Muscle of back (tissue), 11 donors: Measurements from ENCODE around the gene NDUFS7. TPM values are rescaled to one million over a fixed set of nuclear protein-coding genes. Genes with fewer than 3 reads are reported as not detected.

Source experiments
- DNase-seq, 3 donors: peaks; one replicate each; pipeline versions ENCODE4 v3.0.0 to v3.0.0-alpha.2; 2013
- polyA plus RNA-seq, 10 donors: library from polyadenylated mRNA; unstranded; fragments of 120-200 nt; gene quantifications; one replicate each; pipeline ENCODE4 v1.2.1, GENCODE V29; 2013; ENCODE audit not compliant: insufficient read length in 10 of 10

Gene NDUFS7
- polyA plus RNA-seq, 10 donors: 51.3 to 94.1 (median 63.8) TPM

- DNase-seq: no peak
Observed at GRCh38 chr19:1382250-1382649, 1.5 kb upstream of the NDUFS7 start.

- no peak for DNase-seq
Observed at GRCh38 chr19:1383017-1383311, 743 bp upstream of the NDUFS7 start.

- DNase-seq: no peak
Observed at GRCh38 chr19:1384085-1384462, 367 bp downstream of the NDUFS7 start.

- DNase-seq: no peak
Observed at GRCh38 chr19:1384478-1385110, 887 bp downstream of the NDUFS7 start.

- no peak for DNase-seq
Observed at GRCh38 chr19:1385816-1386215, 2.1 kb downstream of the NDUFS7 start.

GRCh38 chr19:1386945-1387683, 3.4 kb downstream of the NDUFS7 start:
- DNase-seq: no peak

- DNase-seq: no peak
Observed at GRCh38 chr19:1387684-1388636, 4.3 kb downstream of the NDUFS7 start.

- no peak for DNase-seq
Observed at GRCh38 chr19:1388637-1389026, 4.9 kb downstream of the NDUFS7 start.

- DNase-seq: no peak
Observed at GRCh38 chr19:1389033-1389940, 5.6 kb downstream of the NDUFS7 start.

GRCh38 chr19:1390890-1391423, 7.2 kb downstream of the NDUFS7 start:
- no peak for DNase-seq

GRCh38 chr19:1392407-1392806, 8.7 kb downstream of the NDUFS7 start:
- no peak for DNase-seq

GRCh38 chr19:1392939-1393530, 9.3 kb downstream of the NDUFS7 start:
- no peak for DNase-seq

GRCh38 chr19:1393841-1394240, 10.1 kb downstream of the NDUFS7 start:
- DNase-seq: no peak

- DNase-seq: no peak
Observed at GRCh38 chr19:1394252-1395193, 10.8 kb downstream of the NDUFS7 start.

- no peak for DNase-seq
Observed at GRCh38 chr19:1395194-1396018, 11.7 kb downstream of the NDUFS7 start.

GRCh38 chr19:1396019-1396767, 12.5 kb downstream of the NDUFS7 start:
- no peak for DNase-seq

- DNase-seq: no peak
Observed at GRCh38 chr19:1396768-1397679, 13.3 kb downstream of the NDUFS7 start.
